GM12878 (cell line): ENCODE results near the gene GRN. TPM values are rescaled to one million over a fixed set of nuclear protein-coding genes. Genes with fewer than 3 reads are reported as not detected.

ENCODE experiments used
- ATAC-seq: fragments of 200-7000 bp; cut with Tn5 transposase; 3 replicates; pipeline ENCODE4 v1.9.1; 2020; ENCODE audit warnings: mild to moderate bottlenecking, moderate library complexity
- BruUV-seq: library from RNA; stranded (reverse); fragments of 400-500 nt; replicated peaks from 2 replicates; lab custom pipeline; 2021; lab: Mats Ljungman, UMichigan
- CTCF ChIA-PET: fragments of 300-600 bp; sonication (Branson Sonifier 250); formaldehyde crosslinking; extraction: SDS; loops from one replicate; lab custom pipeline; 2021; ENCODE audit warnings: inconsistent platforms; lab: Yijun Ruan, JAX
- POLR2A ChIA-PET: fragments of 350-600 bp; formaldehyde crosslinking; extraction: SDS; loops from one replicate; lab custom pipeline; 2021; ENCODE audit warnings: inconsistent platforms; lab: Charles Lee
- RAD21 ChIA-PET: fragments of 300-600 bp; sonication (Branson Sonifier 250); formaldehyde crosslinking; loops from one replicate; lab custom pipeline; 2023; ENCODE audit warnings: antibody characterized with exemption; ENCODE audit not compliant: unreplicated experiment; lab: Charles Lee
- SMC1A ChIA-PET: fragments of 300-600 bp; sonication (Branson Sonifier 250); formaldehyde crosslinking; loops from one replicate; lab custom pipeline; 2023; ENCODE audit not compliant: unreplicated experiment, uncharacterized antibody; lab: Charles Lee
- DNase-seq: peaks from one replicate; pipeline ENCODE4 v3.0.0-alpha.2; 2011; ENCODE audit warnings: low read depth, low spot score
- FAIRE-seq: peaks from 3 replicates; lab custom pipeline; 2011; peaks lifted over from hg19 to GRCh38; lab: Jason Lieb, UNC
- H2AFZ ChIP-seq: 2 replicates; pipeline ENCODE4 v1.6.0; 2011; ENCODE audit warnings: low read depth, low read length, control low read depth; ENCODE audit not compliant: control insufficient read depth
- H3K27ac ChIP-seq: 2 replicates; pipeline ENCODE4 v1.5.1; 2011; ENCODE audit warnings: control low read depth; ENCODE audit not compliant: control insufficient read depth, insufficient read depth
- H3K27me3 ChIP-seq, 2 experiments: replicated peaks in 1 of 2; 2 replicates each; pipeline versions ENCODE4 v1.6.0 to v1.6.1; 2011; ENCODE audit warnings: low read length in 1 of 2; ENCODE audit not compliant: control insufficient read depth in 2 of 2, insufficient read depth in 2 of 2
- H3K36me3 ChIP-seq, 2 experiments: 2 replicates each; pipeline ENCODE4 v1.5.1; 2011; ENCODE audit warnings: low read length in 1 of 2; ENCODE audit not compliant: control insufficient read depth in 2 of 2, insufficient read depth in 2 of 2
- H3K4me1 ChIP-seq: 2 replicates; pipeline ENCODE4 v1.6.1; 2011; ENCODE audit warnings: mild to moderate bottlenecking, low read length, moderate library complexity, mixed read lengths; ENCODE audit not compliant: control insufficient read depth, insufficient read depth
- H3K4me2 ChIP-seq: 2 replicates; pipeline ENCODE4 v1.6.0; 2011; ENCODE audit warnings: control low read depth; ENCODE audit not compliant: control insufficient read depth, insufficient read depth
- H3K4me3 ChIP-seq: fragments of 200-600 bp; sonication (generic); 2 replicates; pipeline ENCODE4 v1.5.1; 2016
- H3K79me2 ChIP-seq: 2 replicates; pipeline ENCODE4 v1.6.0; 2011; ENCODE audit warnings: low read length; ENCODE audit not compliant: control insufficient read depth, insufficient read depth
- H3K9ac ChIP-seq: 2 replicates; pipeline ENCODE4 v1.8.0; 2011; ENCODE audit warnings: low read length, control low read depth, mixed read lengths; ENCODE audit not compliant: control insufficient read depth, insufficient read depth
- H3K9me3 ChIP-seq: replicated peaks from 3 replicates; pipeline ENCODE4 v1.5.1; 2011; ENCODE audit warnings: mild to moderate bottlenecking, low read length; ENCODE audit not compliant: control insufficient read depth, insufficient read depth
- H4K20me1 ChIP-seq: 2 replicates; pipeline ENCODE4 v1.6.0; 2011; ENCODE audit not compliant: control insufficient read depth, insufficient read depth
- HDGF ChIP-seq: fragments of 450-650 bp; IDR thresholded peaks from 2 replicates; pipeline ENCODE4 v1.6.1; 2016; ENCODE audit warnings: antibody characterized with exemption
- PKNOX1 ChIP-seq: fragments of 450-650 bp; IDR thresholded peaks from 2 replicates; pipeline ENCODE4 v1.6.1; 2016; ENCODE audit warnings: mild to moderate bottlenecking
- POLR2A ChIP-seq: IDR thresholded peaks from 2 replicates; pipeline ENCODE4 v1.6.1; 2011; ENCODE audit warnings: low read depth, mild to moderate bottlenecking, low read length
- WGBS: methylation state at CpG from one replicate; pipeline ENCODE4 v1.1.6; 2016; ENCODE audit warnings: low lambda C conversion rate; ENCODE audit not compliant: insufficient replicate concordance, insufficient coverage; ENCODE audit errors: missing lambda C conversion rate; 5-methylcytosine and 5-hydroxymethylcytosine counted together
- in situ Hi-C: fragments of 300-500 bp; cut with MboI; formaldehyde crosslinking; loops from 9 replicates; pipeline ENCODE4 v1.14.3; 2018; ENCODE audit warnings: mixed read lengths
- intact Hi-C: fragments of 100-400 bp; cut with micrococcal nuclease; formaldehyde crosslinking; loops from one replicate; pipeline ENCODE4 v1.14.2; 2022; ENCODE audit not compliant: unreplicated experiment
- polyA plus RNA-seq, 11 experiments: library from polyadenylated mRNA; depleted of rRNA in 4 of 11; unstranded in 6 of 11; stranded (reverse) in 5 of 11; fragments of >200 nt; fragmentation: Nextera tagmentation in 4 of 11; fragmentation: Illumina TruSeq in 1 of 11; extraction: Ambion mirVana in 4 of 11; extraction: Trizol in 1 of 11; gene quantifications; 1 replicate in 1 of 11; 2 replicates in 10 of 11; pipeline versions ENCODE4 v1.2.1 to v1.2.3, GENCODE V29; 2011 to 2016; ENCODE audit warnings: inconsistent platforms in 2 of 11, missing spikeins in 2 of 11, low read depth in 1 of 11
- total RNA-seq, 4 experiments: library from RNA; depleted of rRNA in 3 of 4; stranded (reverse); fragments of >200 nt in 3 of 4; fragmentation: Illumina TruSeq in 1 of 4; extraction: Trizol in 1 of 4; gene quantifications; 2 replicates each; pipeline versions ENCODE4 v1.2.1 to v1.2.3, GENCODE V29; 2013 to 2021

Gene GRN
- total and polyA plus RNA-seq, 10 of the 15 experiments (the other 5 are each of a cell fraction or from before 2014, with no cell fraction given), result 22.3 to 389 (median 139) TPM

GRCh38 chr17:44315760-44316731 is 29.1 kb upstream of the GRN start:
- peaks cover 14% of the 10 kb centered on the region for H3K4me1 ChIP-seq
- ChIA-PET POLR2A (interaction anchor here (0.7 to 1.0 kb wide), 2 partner anchors 11 to 118 kb away, joined by 3 read pairs; no protein-coding TSS in a partner anchor), SMC1A (interaction anchor here (2.0 kb wide), 1 partner anchor 11 kb away, joined by 5 read pairs; no protein-coding TSS in a partner anchor), RAD21 (interaction anchor here (0.7 kb wide), 1 partner anchor 108 kb away, joined by 3 read pairs; no protein-coding TSS in a partner anchor), CTCF (interaction anchor here (1.9 kb wide), 1 partner anchor 106 kb away, joined by 7 read pairs; no protein-coding TSS in a partner anchor)
- peak; percentile 54 for FAIRE-seq
- 0 out of 2 replicates have a peak, but pooled peaks cover 2% of the 10 kb centered on the region for H4K20me1 ChIP-seq
- 21% methylated on average over 38 of the region's 38 CpGs for WGBS
- H3K36me3 ChIP-seq, result peaks cover 0 to 13% of the 10 kb centered on the region in 2 experiments; a peak in 3 of 4 replicates
- H3K27ac ChIP-seq, result no peak overlapping the region
- in situ Hi-C loops, result no loop called here
- H3K27me3 ChIP-seq, result peaks cover 4 to 14% of the 10 kb centered on the region in 2 experiments; a peak in 3 of 4 replicates
- DNase-seq, result no peak
- peak overlapping the region; percentile 22; the same call in 1 of the 2 replicates for H3K4me3 ChIP-seq
- H2AFZ ChIP-seq, result no peak overlapping the region
- H3K9ac ChIP-seq, result no peak overlapping the region
- ATAC-seq, result peak; percentile 15
- TF ChIP-seq PKNOX1 (peak; percentile 70), HDGF (no peak), POLR2A (peak; percentile 43; the same call in 1 of the 2 replicates)
- intact Hi-C loops, result no loop called here
- H3K79me2 ChIP-seq, result no peaks in the 10 kb centered on the region
- H3K9me3 ChIP-seq, result no peaks in the 10 kb centered on the region
- peak overlapping the region; percentile 63 for H3K4me2 ChIP-seq
- BruUV-seq, result no TSS peak
